HepG2 (cell line): Measurements from ENCODE around the gene TMX2.

Source experiments
- DMAP1 ChIP-seq: IDR thresholded peaks from 2 replicates; pipeline ENCODE4 v1.6.1; 2016
- FOXJ3 ChIP-seq: sonication (generic); formaldehyde crosslinking; IDR thresholded peaks from 2 replicates; pipeline ENCODE4 v1.4.0; 2020; ENCODE audit warnings: missing genetic modification reagents, mild to moderate bottlenecking, borderline replicate concordance
- PCBP1 ChIP-seq: fragments of 200-400 bp; formaldehyde crosslinking; IDR thresholded peaks from 2 replicates; pipeline ENCODE4 v1.6.1; 2017; ENCODE audit warnings: mild to moderate bottlenecking, low read depth, low read length, borderline replicate concordance
- RELA ChIP-seq: sonication (generic); formaldehyde crosslinking; IDR thresholded peaks from 2 replicates; pipeline ENCODE4 v1.4.0; 2020; ENCODE audit warnings: missing genetic modification reagents
- SATB2 ChIP-seq: sonication (generic); formaldehyde crosslinking; IDR thresholded peaks from 2 replicates; pipeline ENCODE4 v1.5.0; 2020; ENCODE audit warnings: missing genetic modification reagents
- TCF12 ChIP-seq, 2 experiments: fragments of 450-650 bp in 1 of 2; sonication (generic) in 1 of 2; formaldehyde crosslinking in 1 of 2; IDR thresholded peaks; 2 replicates each; pipeline versions ENCODE4 v1.6.1 to v1.8.0; 2017 to 2022; ENCODE audit warnings: antibody characterized with exemption in 1 of 2, mild to moderate bottlenecking in 1 of 2, missing genetic modification reagents in 1 of 2, moderate library complexity in 1 of 2
- ZNF446 ChIP-seq: sonication (generic); formaldehyde crosslinking; IDR thresholded peaks from 2 replicates; pipeline ENCODE4 v1.5.0; 2020; ENCODE audit warnings: mild to moderate bottlenecking, missing genetic modification reagents
- ZNF629 ChIP-seq: sonication (generic); formaldehyde crosslinking; conservative IDR thresholded peaks from 2 replicates; pipeline ENCODE4 v1.5.0; 2020; ENCODE audit warnings: missing genetic modification reagents
- ZNF644 ChIP-seq: IDR thresholded peaks from 2 replicates; pipeline ENCODE4 v1.6.1; 2016; ENCODE audit warnings: low read depth
- TF ChIP-seq, protein P1 (sequence below): sonication (generic); formaldehyde crosslinking; IDR thresholded peaks from 2 replicates; pipeline ENCODE4 v1.5.0; 2020; ENCODE audit warnings: mild to moderate bottlenecking, missing genetic modification reagents, moderate library complexity
- TF ChIP-seq, protein P2 (sequence below): sonication (generic); formaldehyde crosslinking; IDR thresholded peaks from 2 replicates; pipeline ENCODE4 v1.4.0; 2020; ENCODE audit warnings: missing genetic modification reagents, borderline replicate concordance
- TF ChIP-seq, protein P3 (sequence below): sonication (generic); formaldehyde crosslinking; IDR thresholded peaks from 2 replicates; pipeline ENCODE4 v1.5.1; 2020; ENCODE audit warnings: missing genetic modification reagents, mild to moderate bottlenecking, borderline replicate concordance

DNA sequence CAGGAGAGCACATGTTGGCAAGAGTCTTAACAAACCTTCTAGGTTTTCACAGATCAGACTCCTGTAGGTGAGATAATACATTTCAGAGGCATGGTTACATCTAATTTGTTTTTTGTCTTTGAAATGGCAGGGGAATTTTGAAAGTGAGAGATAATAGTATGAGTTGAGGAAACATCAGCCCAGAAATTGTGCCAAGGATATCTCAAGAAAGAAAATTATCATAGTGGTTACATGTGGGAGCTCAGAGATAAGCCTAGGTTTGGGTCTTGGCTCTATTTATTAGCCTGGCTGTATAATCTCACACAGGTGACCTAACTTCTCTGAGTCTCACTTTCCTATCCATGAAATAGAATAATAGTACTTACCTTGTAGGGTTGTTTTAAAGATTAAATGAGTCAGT is 38.8 kb downstream of the TMX2 start:
- TF ChIP-seq SATB2 (no peak), TCF12 (IDR thresholded peaks at IDR 0.05) (no peak), TCF12 (CRISPR knock-in tag; IDR thresholded peaks at IDR 0.05) (no peak), FOXJ3 (no peak), ZNF644 (CRISPR knock-in tag) (no peak), RELA (CRISPR knock-in tag) (no peak), PCBP1 (no peak), ZNF446 (CRISPR knock-in tag) (no peak), ZNF629 (CRISPR knock-in tag) (no peak), DMAP1 (no peak)
- TF ChIP-seq, protein P1, sequence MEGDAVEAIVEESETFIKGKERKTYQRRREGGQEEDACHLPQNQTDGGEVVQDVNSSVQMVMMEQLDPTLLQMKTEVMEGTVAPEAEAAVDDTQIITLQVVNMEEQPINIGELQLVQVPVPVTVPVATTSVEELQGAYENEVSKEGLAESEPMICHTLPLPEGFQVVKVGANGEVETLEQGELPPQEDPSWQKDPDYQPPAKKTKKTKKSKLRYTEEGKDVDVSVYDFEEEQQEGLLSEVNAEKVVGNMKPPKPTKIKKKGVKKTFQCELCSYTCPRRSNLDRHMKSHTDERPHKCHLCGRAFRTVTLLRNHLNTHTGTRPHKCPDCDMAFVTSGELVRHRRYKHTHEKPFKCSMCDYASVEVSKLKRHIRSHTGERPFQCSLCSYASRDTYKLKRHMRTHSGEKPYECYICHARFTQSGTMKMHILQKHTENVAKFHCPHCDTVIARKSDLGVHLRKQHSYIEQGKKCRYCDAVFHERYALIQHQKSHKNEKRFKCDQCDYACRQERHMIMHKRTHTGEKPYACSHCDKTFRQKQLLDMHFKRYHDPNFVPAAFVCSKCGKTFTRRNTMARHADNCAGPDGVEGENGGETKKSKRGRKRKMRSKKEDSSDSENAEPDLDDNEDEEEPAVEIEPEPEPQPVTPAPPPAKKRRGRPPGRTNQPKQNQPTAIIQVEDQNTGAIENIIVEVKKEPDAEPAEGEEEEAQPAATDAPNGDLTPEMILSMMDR (CRISPR knock-in tag): no peak
- TF ChIP-seq, protein P2, sequence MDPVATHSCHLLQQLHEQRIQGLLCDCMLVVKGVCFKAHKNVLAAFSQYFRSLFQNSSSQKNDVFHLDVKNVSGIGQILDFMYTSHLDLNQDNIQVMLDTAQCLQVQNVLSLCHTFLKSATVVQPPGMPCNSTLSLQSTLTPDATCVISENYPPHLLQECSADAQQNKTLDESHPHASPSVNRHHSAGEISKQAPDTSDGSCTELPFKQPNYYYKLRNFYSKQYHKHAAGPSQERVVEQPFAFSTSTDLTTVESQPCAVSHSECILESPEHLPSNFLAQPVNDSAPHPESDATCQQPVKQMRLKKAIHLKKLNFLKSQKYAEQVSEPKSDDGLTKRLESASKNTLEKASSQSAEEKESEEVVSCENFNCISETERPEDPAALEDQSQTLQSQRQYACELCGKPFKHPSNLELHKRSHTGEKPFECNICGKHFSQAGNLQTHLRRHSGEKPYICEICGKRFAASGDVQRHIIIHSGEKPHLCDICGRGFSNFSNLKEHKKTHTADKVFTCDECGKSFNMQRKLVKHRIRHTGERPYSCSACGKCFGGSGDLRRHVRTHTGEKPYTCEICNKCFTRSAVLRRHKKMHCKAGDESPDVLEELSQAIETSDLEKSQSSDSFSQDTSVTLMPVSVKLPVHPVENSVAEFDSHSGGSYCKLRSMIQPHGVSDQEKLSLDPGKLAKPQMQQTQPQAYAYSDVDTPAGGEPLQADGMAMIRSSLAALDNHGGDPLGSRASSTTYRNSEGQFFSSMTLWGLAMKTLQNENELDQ (CRISPR knock-in tag): no peak
- TF ChIP-seq, protein P3, sequence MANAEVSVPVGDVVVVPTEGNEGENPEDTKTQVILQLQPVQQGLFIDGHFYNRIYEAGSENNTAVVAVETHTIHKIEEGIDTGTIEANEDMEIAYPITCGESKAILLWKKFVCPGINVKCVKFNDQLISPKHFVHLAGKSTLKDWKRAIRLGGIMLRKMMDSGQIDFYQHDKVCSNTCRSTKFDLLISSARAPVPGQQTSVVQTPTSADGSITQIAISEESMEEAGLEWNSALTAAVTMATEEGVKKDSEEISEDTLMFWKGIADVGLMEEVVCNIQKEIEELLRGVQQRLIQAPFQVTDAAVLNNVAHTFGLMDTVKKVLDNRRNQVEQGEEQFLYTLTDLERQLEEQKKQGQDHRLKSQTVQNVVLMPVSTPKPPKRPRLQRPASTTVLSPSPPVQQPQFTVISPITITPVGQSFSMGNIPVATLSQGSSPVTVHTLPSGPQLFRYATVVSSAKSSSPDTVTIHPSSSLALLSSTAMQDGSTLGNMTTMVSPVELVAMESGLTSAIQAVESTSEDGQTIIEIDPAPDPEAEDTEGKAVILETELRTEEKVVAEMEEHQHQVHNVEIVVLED (CRISPR knock-in tag): no peak
